ENCODE data around the gene SPATA17.

GRCh38 chr1:217896490-217896889 lies 265.3 kb downstream of the SPATA17 start:
- TF ChIP-seq, protein P1, sequence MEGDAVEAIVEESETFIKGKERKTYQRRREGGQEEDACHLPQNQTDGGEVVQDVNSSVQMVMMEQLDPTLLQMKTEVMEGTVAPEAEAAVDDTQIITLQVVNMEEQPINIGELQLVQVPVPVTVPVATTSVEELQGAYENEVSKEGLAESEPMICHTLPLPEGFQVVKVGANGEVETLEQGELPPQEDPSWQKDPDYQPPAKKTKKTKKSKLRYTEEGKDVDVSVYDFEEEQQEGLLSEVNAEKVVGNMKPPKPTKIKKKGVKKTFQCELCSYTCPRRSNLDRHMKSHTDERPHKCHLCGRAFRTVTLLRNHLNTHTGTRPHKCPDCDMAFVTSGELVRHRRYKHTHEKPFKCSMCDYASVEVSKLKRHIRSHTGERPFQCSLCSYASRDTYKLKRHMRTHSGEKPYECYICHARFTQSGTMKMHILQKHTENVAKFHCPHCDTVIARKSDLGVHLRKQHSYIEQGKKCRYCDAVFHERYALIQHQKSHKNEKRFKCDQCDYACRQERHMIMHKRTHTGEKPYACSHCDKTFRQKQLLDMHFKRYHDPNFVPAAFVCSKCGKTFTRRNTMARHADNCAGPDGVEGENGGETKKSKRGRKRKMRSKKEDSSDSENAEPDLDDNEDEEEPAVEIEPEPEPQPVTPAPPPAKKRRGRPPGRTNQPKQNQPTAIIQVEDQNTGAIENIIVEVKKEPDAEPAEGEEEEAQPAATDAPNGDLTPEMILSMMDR (conservative IDR thresholded peaks at IDR 0.05; ENCODE audit: low read depth, low read length): no peak
- TF ChIP-seq EZH2 (IDR thresholded peaks at IDR 0.05; ENCODE audit: borderline replicate concordance, low read depth, low read length, poor library complexity, severe bottlenecking): no peak

Data from A673 (cell line).